HG02970 (cell line): ENCODE results near the gene GPLD1.
"Not testable (repeated sequence)": the region's sequence is repeated elsewhere in the genome, so short reads cannot be mapped to it uniquely, and the experiment has no call there.

Experiments used
- ATAC-seq: cut with Tn5 transposase; IDR thresholded peaks from one replicate; pipeline ENCODE4 v1.9.1; 2021; ENCODE audit warnings: mild to moderate bottlenecking, moderate library complexity, moderate number of reproducible peaks; ENCODE audit not compliant: unreplicated experiment, low FRiP score

Gene GPLD1

GRCh38 chr6:24387818-24388217, 101.6 kb downstream of the GPLD1 start:
- ATAC-seq: no peak

- no peak for ATAC-seq
These were observed 103.7 kb downstream of the GPLD1 start for GRCh38 chr6:24385536-24386269.

GRCh38 chr6:24384369-24385130, 104.8 kb downstream of the GPLD1 start:
- not testable (repeated sequence) for ATAC-seq

- not testable (repeated sequence) for ATAC-seq
These were observed 106.4 kb downstream of the GPLD1 start for GRCh38 chr6:24382891-24383494.

- no peak for ATAC-seq
These were observed 107.2 kb downstream of the GPLD1 start for GRCh38 chr6:24382220-24382540.

GRCh38 chr6:24381476-24382219, 107.7 kb downstream of the GPLD1 start:
- ATAC-seq: no peak

GRCh38 chr6:24378473-24379097, 110.8 kb downstream of the GPLD1 start:
- no peak for ATAC-seq
